AG04450 (cell line): ENCODE data around the gene UBE4B. TPM values are rescaled to one million over a fixed set of nuclear protein-coding genes. Genes with fewer than 3 reads are reported as not detected.
A peak's percentile ranks its signal among the peaks of the same experiment; 100 is the strongest.

ENCODE experiments used
- CTCF ChIA-PET: fragments of 300-600, 350-600 bp; formaldehyde crosslinking; extraction: SDS; loops from one replicate; lab custom pipeline; 2022; ENCODE audit warnings: antibody characterized with exemption, inconsistent platforms; lab: Charles Lee
- POLR2A ChIA-PET: fragments of 350-600 bp; formaldehyde crosslinking; extraction: SDS; loops from one replicate; lab custom pipeline; 2021; ENCODE audit warnings: antibody characterized with exemption, inconsistent platforms; lab: Yijun Ruan, JAX
- DNase-seq: peaks from one replicate; pipeline ENCODE4 v3.0.0-alpha.2; 2011; ENCODE audit warnings: low read depth, low spot score
- H3K27ac ChIP-seq: one replicate; pipeline ENCODE4 v1.5.1; 2012; ENCODE audit warnings: low read depth, low read length, control low read depth
- H3K27me3 ChIP-seq: one replicate; pipeline ENCODE4 v1.6.0; 2012; ENCODE audit warnings: low read length; ENCODE audit not compliant: control insufficient read depth, insufficient read depth
- H3K4me3 ChIP-seq: 2 replicates; pipeline ENCODE4 v1.5.1; 2011; ENCODE audit warnings: mild to moderate bottlenecking, low read depth, low read length, control low read depth
- H3K9me3 ChIP-seq: 2 replicates; pipeline ENCODE4 v1.5.1; 2012; ENCODE audit warnings: low read length; ENCODE audit not compliant: control insufficient read depth, insufficient read depth
- polyA plus RNA-seq: library from polyadenylated mRNA; depleted of rRNA; stranded (reverse); fragments of >200 nt; gene quantifications from 2 replicates; pipeline ENCODE4 v1.2.3, GENCODE V29; 2011
- TF ChIP-seq, protein P1 (sequence below): IDR thresholded peaks from 2 replicates; pipeline ENCODE4 v1.5.1; 2011; ENCODE audit warnings: low read depth, low read length, control low read depth, inconsistent platforms

The UBE4B gene
- polyA plus RNA-seq, 1 experiment: 28.1 TPM

DNA sequence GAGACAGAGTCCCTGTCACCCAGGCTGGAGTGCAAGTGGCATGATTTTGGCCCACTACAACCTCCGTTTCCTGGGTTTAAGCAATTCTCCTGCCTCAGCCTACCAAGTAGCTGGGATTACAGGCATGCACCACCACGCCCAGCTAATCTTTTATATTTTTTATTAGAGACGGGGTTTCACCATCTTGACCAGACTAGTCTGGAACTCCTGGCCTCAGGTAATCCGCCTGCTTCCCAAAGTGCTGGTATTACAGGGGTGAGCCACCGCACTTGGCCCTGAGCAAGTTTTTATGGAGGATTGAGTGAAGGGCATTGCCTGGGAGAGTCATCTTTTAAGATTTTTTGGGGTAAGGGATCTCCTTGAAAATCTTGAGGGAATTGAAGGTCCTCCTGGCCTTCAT lies 28.5 kb downstream of the UBE4B start:
- H3K9me3 ChIP-seq: no peaks in the 10 kb centered on the region; the same call in 1 of the 2 replicates
- ChIA-PET CTCF (interaction anchor here (0.6 kb wide), 1 partner anchor 27 kb away, joined by 5 read pairs; no protein-coding TSS in a partner anchor), POLR2A (no interaction called here)
- no peak overlapping the region for H3K4me3 ChIP-seq
- H3K27ac ChIP-seq: no peak overlapping the region
- no peak for DNase-seq
- H3K27me3 ChIP-seq: no peaks in the 10 kb centered on the region
- TF ChIP-seq, protein P1, sequence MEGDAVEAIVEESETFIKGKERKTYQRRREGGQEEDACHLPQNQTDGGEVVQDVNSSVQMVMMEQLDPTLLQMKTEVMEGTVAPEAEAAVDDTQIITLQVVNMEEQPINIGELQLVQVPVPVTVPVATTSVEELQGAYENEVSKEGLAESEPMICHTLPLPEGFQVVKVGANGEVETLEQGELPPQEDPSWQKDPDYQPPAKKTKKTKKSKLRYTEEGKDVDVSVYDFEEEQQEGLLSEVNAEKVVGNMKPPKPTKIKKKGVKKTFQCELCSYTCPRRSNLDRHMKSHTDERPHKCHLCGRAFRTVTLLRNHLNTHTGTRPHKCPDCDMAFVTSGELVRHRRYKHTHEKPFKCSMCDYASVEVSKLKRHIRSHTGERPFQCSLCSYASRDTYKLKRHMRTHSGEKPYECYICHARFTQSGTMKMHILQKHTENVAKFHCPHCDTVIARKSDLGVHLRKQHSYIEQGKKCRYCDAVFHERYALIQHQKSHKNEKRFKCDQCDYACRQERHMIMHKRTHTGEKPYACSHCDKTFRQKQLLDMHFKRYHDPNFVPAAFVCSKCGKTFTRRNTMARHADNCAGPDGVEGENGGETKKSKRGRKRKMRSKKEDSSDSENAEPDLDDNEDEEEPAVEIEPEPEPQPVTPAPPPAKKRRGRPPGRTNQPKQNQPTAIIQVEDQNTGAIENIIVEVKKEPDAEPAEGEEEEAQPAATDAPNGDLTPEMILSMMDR: no peak

DNA sequence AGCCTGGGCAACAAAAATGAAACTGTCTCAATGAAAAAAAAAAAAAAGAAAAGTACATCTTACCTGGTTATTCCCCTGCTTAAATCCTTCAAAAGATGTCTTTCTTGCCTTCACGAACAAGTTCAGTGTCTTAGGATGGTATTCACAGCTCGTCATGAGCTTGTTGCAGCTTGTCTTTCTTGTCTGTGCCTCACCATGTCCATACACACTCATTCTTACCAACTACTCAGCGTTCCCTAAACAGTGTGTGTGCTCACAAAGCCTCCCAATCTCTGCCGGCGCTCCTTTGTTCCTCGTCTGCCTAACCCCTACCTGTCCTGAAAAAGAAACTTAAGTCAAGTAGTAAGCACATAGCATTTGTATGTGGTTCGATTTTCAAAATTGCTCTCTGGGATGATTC lies 31.1 kb downstream of the UBE4B start:
- POLR2A ChIA-PET: no interaction called here
- Histone ChIP-seq H3K27ac (no peak overlapping the region), H3K4me3 (no peak overlapping the region), H3K9me3 (no peaks in the 10 kb centered on the region; the same call in 1 of the 2 replicates), H3K27me3 (no peaks in the 10 kb centered on the region)
- DNase-seq: no peak
- TF ChIP-seq, protein P1: no peak
- CTCF ChIA-PET: no interaction called here

GRCh38 chr1:10064416-10065343 lies 31.9 kb downstream of the UBE4B start:
- no peak for DNase-seq
- Histone ChIP-seq H3K4me3 (no peak overlapping the region; the same call in 1 of the 2 replicates), H3K27ac (peak overlapping the region; percentile 61), H3K9me3 (no peaks in the 10 kb centered on the region), H3K27me3 (no peaks in the 10 kb centered on the region)
- ChIA-PET POLR2A (no interaction called here), CTCF (no interaction called here)
- TF ChIP-seq, protein P1: no peak

DNA sequence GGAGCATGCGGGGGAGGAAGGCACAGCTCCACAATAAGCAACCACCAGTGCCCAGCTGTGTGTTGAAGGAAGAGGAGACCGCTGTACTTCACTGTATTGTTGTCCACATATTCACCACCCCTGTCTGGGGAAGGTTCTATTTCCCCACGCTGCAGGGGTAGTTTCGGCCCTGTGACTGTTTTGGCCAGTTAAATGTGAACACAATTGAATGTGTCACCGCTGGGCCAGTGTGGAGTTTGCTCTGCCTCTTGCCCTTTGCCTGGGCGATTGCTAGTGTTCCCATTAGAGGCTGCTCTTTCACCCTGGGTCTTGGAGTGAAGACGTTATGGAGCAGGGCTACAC lies 32.6 kb downstream of the UBE4B start:
- POLR2A ChIA-PET: no interaction called here

More for the DNA sequence above, 32.6 kb downstream of the UBE4B start:
- Histone ChIP-seq H3K9me3 (no peaks in the 10 kb centered on the region), H3K4me3 (no peak overlapping the region; the same call in 1 of the 2 replicates), H3K27me3 (no peaks in the 10 kb centered on the region), H3K27ac (peak overlapping the region; percentile 61)
- no peak for DNase-seq
- TF ChIP-seq, protein P1: no peak
- CTCF ChIA-PET: no interaction called here
